Measurements from ENCODE around the gene RBM3.

The RBM3 gene

GRCh38 chrX:48626401-48627298, 52.4 kb downstream of the RBM3 start:
- no peak for DNase-seq

All from hematopoietic multipotent progenitor cell treated with erythropoietin and hydrocortisone succinate and interleukin-3 and kit ligand, for 4 days (in vitro differentiated cells).